H1 (cell line): Measurements from ENCODE around the gene PDK2. TPM values are rescaled to one million over a fixed set of nuclear protein-coding genes. Genes with fewer than 3 reads are reported as not detected.
A peak's percentile ranks its signal among the peaks of the same experiment; 100 is the strongest.

Experiments
- BCL11A ChIP-seq, 2 experiments: IDR thresholded peaks; one replicate each; pipeline ENCODE4 v1.6.1; 2011; ENCODE audit warnings: low read depth in 2 of 2, low read length in 2 of 2, mild to moderate bottlenecking in 2 of 2
- CHD2 ChIP-seq: IDR thresholded peaks from 2 replicates; pipeline ENCODE4 v1.6.1; 2012; ENCODE audit warnings: low read length, improper control_type of control experiment
- CTBP2 ChIP-seq: IDR thresholded peaks from 2 replicates; pipeline ENCODE4 v1.7.0; 2011; ENCODE audit warnings: borderline replicate concordance, mild to moderate bottlenecking, moderate library complexity, mixed read lengths, low read length; ENCODE audit not compliant: insufficient read depth, insufficient read length
- EP300 ChIP-seq, 2 experiments: IDR thresholded peaks; 1 replicate in 1 of 2; 2 replicates in 1 of 2; pipeline ENCODE4 v1.6.1; 2011 to 2012; ENCODE audit warnings: low read depth in 2 of 2, low read length in 2 of 2, mild to moderate bottlenecking in 2 of 2, borderline replicate concordance in 1 of 2, inconsistent platforms in 1 of 2, moderate library complexity in 1 of 2
- GTF2F1 ChIP-seq: IDR thresholded peaks from 2 replicates; pipeline ENCODE4 v1.6.1; 2012; ENCODE audit warnings: low read depth, low read length, improper control_type of control experiment, borderline replicate concordance
- JUN ChIP-seq: IDR thresholded peaks from 2 replicates; pipeline ENCODE4 v1.6.1; 2011; ENCODE audit warnings: low read depth, mild to moderate bottlenecking, improper control_type of control experiment, low read length
- KDM1A ChIP-seq: fragments of 200-600, 300-600 bp; sonication (generic); IDR thresholded peaks from 2 replicates; pipeline ENCODE4 v1.7.1; 2016; ENCODE audit warnings: mild to moderate bottlenecking, low read length, borderline replicate concordance
- KDM4A ChIP-seq: IDR thresholded peaks from one replicate; pipeline ENCODE4 v1.7.1; 2012; ENCODE audit warnings: low read depth, mild to moderate bottlenecking, moderate library complexity, low read length, inconsistent platforms; ENCODE audit not compliant: severe bottlenecking
- MAFK ChIP-seq: IDR thresholded peaks from 2 replicates; pipeline ENCODE4 v1.6.1; 2012; ENCODE audit warnings: low read depth, mild to moderate bottlenecking, improper control_type of control experiment, low read length
- RBBP5 ChIP-seq: IDR thresholded peaks from 2 replicates; pipeline ENCODE4 v1.7.1; 2012; ENCODE audit warnings: low read depth, mild to moderate bottlenecking, inconsistent platforms, low read length, moderate library complexity, borderline replicate concordance
- SIRT6 ChIP-seq: IDR thresholded peaks from one replicate; pipeline ENCODE4 v1.7.1; 2012; ENCODE audit warnings: low read length, inconsistent platforms
- SP1 ChIP-seq: IDR thresholded peaks from 2 replicates; pipeline ENCODE4 v1.6.1; 2011; ENCODE audit warnings: low read depth, low read length
- SP4 ChIP-seq: IDR thresholded peaks from 2 replicates; pipeline ENCODE4 v1.6.1; 2012; ENCODE audit warnings: low read length, inconsistent platforms
- SUZ12 ChIP-seq: fragments of 200-600 bp; sonication (generic); IDR thresholded peaks from 2 replicates; pipeline ENCODE4 v1.6.1; 2012; ENCODE audit warnings: mild to moderate bottlenecking, inconsistent platforms, low read length, moderate library complexity, mixed read lengths
- TAF1 ChIP-seq: IDR thresholded peaks from 2 replicates; pipeline ENCODE4 v1.6.1; 2011; ENCODE audit warnings: mild to moderate bottlenecking, low read depth, low read length
- TAF7 ChIP-seq: optimal IDR thresholded peaks from 2 replicates; pipeline ENCODE3; 2011; ENCODE audit warnings: low read depth, mild to moderate bottlenecking, inconsistent platforms, low read length, moderate library complexity, borderline replicate concordance
- TEAD4 ChIP-seq: IDR thresholded peaks from 2 replicates; pipeline ENCODE4 v1.6.1; 2012; ENCODE audit warnings: low read depth, low read length, inconsistent platforms, mixed read lengths
- YY1 ChIP-seq: IDR thresholded peaks from 2 replicates; pipeline ENCODE4 v1.6.1; 2011; ENCODE audit warnings: low read depth, mild to moderate bottlenecking, low read length
- ZNF274 ChIP-seq: IDR thresholded peaks from 2 replicates; pipeline ENCODE4 v1.7.0; 2012; ENCODE audit warnings: low read length, borderline replicate concordance; ENCODE audit errors: extremely low read depth
- polyA plus RNA-seq, 7 experiments: library from polyadenylated mRNA; depleted of rRNA in 3 of 7; stranded (reverse) in 5 of 7; unstranded in 2 of 7; fragments of >200 nt in 5 of 7; fragments of 200-250 nt in 2 of 7; gene quantifications; 1 replicate in 5 of 7; 2 replicates in 1 of 7; 4 replicates in 1 of 7; pipeline versions ENCODE4 v1.2.1 to v1.2.3, GENCODE V29; 2011 to 2013; ENCODE audit warnings: missing spikeins in 2 of 7, mixed read lengths in 2 of 7
- total RNA-seq: library from RNA; stranded (reverse); fragmentation: NEBNext Ultra II Directional; extraction: Animal tissue kit (Norgen Biotek cat#: 25700); gene quantifications from 2 replicates; pipeline ENCODE4 v1.2.1, GENCODE V29; 2021
- TF ChIP-seq, protein P1 (sequence below): IDR thresholded peaks from 2 replicates; pipeline ENCODE4 v1.6.1; 2012; ENCODE audit warnings: low read length, inconsistent platforms
- TF ChIP-seq, protein P2 (sequence below): IDR thresholded peaks from 2 replicates; pipeline ENCODE4 v1.6.1; 2012; ENCODE audit warnings: inconsistent platforms

The PDK2 gene
- total and polyA plus RNA-seq, 2 of the 8 experiments (the other 6 are each of a cell fraction or from before 2014, with no cell fraction given) = 18.3 to 121 TPM

- 0 out of 2 replicates have a peak, but pooled peaks have one; percentile 38 for TF ChIP-seq YY1
- TF ChIP-seq GTF2F1 = no peak
- peak; percentile 45 for TF ChIP-seq TAF7
- peak; percentile 84 for TF ChIP-seq CTBP2
- TF ChIP-seq EP300 (IDR thresholded peaks at IDR 0.05; ENCODE audit: borderline replicate concordance in 1 of 2, low read depth in 2 of 2, low read length in 2 of 2) = peak in 1 of 2 experiments; percentile 15; a peak in 1 of 3 replicates
- TF ChIP-seq KDM4A = peak; percentile 57
- TF ChIP-seq SIRT6 = no peak
- peak; percentile 43; the same call in 1 of the 2 replicates for TF ChIP-seq CHD2
- TF ChIP-seq JUN = no peak
- no peak for TF ChIP-seq MAFK
- no peak for TF ChIP-seq TAF1
- TF ChIP-seq, protein P1, sequence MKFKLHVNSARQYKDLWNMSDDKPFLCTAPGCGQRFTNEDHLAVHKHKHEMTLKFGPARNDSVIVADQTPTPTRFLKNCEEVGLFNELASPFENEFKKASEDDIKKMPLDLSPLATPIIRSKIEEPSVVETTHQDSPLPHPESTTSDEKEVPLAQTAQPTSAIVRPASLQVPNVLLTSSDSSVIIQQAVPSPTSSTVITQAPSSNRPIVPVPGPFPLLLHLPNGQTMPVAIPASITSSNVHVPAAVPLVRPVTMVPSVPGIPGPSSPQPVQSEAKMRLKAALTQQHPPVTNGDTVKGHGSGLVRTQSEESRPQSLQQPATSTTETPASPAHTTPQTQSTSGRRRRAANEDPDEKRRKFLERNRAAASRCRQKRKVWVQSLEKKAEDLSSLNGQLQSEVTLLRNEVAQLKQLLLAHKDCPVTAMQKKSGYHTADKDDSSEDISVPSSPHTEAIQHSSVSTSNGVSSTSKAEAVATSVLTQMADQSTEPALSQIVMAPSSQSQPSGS = no peak
- TF ChIP-seq TEAD4 = no peak
- TF ChIP-seq BCL11A (IDR thresholded peaks at IDR 0.05; ENCODE audit: low read depth in 2 of 2, low read length in 2 of 2) = no peak
- TF ChIP-seq, protein P2, sequence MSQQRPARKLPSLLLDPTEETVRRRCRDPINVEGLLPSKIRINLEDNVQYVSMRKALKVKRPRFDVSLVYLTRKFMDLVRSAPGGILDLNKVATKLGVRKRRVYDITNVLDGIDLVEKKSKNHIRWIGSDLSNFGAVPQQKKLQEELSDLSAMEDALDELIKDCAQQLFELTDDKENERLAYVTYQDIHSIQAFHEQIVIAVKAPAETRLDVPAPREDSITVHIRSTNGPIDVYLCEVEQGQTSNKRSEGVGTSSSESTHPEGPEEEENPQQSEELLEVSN = no peak
- peak; percentile 79 for TF ChIP-seq SP1
- TF ChIP-seq ZNF274 = no peak
- peak; percentile 66; the same call in 1 of the 2 replicates for TF ChIP-seq KDM1A
- peak; percentile 85; the same call in 1 of the 2 replicates for TF ChIP-seq RBBP5
- TF ChIP-seq SUZ12 = peak; percentile 39; the same call in 1 of the 2 replicates
- no peak for TF ChIP-seq SP4
Observed at GRCh38 chr17:50128441-50129352, 33.5 kb downstream of the PDK2 start (continued).
